IMR-90 (cell line): Measurements from ENCODE around the gene PIGC. TPM values are rescaled to one million over a fixed set of nuclear protein-coding genes. Genes with fewer than 3 reads are reported as not detected.

Experiments used
- ATAC-seq: fragments of 200-7000 bp; cut with Tn5 transposase; 2 replicates; pipeline ENCODE4 v1.9.1; 2020; ENCODE audit warnings: low read depth, mild to moderate bottlenecking, moderate library complexity
- BruUV-seq: library from RNA; stranded (reverse); fragments of 400-500 nt; replicated peaks from 2 replicates; lab custom pipeline; 2021; lab: Mats Ljungman, UMichigan
- CTCF ChIA-PET: fragments of 300-600 bp; formaldehyde crosslinking; extraction: SDS; loops from one replicate; lab custom pipeline; 2021; ENCODE audit warnings: antibody characterized with exemption; lab: Yijun Ruan, JAX
- POLR2A ChIA-PET: fragments of 300-600 bp; sonication (Branson Sonifier 250); formaldehyde crosslinking; loops from one replicate; lab custom pipeline; 2022; ENCODE audit warnings: antibody characterized with exemption; ENCODE audit not compliant: unreplicated experiment; lab: Charles Lee
- DNase-seq: peaks from one replicate; pipeline ENCODE4 v3.0.0; 2013
- H2AFZ ChIP-seq: replicated peaks from 2 replicates; pipeline ENCODE3; 2013; ENCODE audit warnings: low read length, mild to moderate bottlenecking; ENCODE audit not compliant: poor library complexity
- H2AK5ac ChIP-seq: 2 replicates; pipeline ENCODE4 v1.6.1; 2013; ENCODE audit warnings: low read depth, low read length, inconsistent platforms
- H2AK9ac ChIP-seq: replicated peaks from 2 replicates; pipeline ENCODE3; 2013; ENCODE audit warnings: mild to moderate bottlenecking, low read depth, low read length, moderate library complexity; ENCODE audit not compliant: poor library complexity
- H2BK120ac ChIP-seq: 2 replicates; pipeline ENCODE4 v1.6.1; 2013; ENCODE audit warnings: low read depth, low read length, inconsistent platforms
- H2BK15ac ChIP-seq: 3 replicates; pipeline ENCODE4 v1.6.1; 2013; ENCODE audit warnings: low read depth, low read length, inconsistent platforms
- H2BK20ac ChIP-seq: 2 replicates; pipeline ENCODE4 v1.6.1; 2013; ENCODE audit warnings: low read depth, mild to moderate bottlenecking, inconsistent platforms, low read length, moderate library complexity
- H2BK5ac ChIP-seq: 2 replicates; pipeline ENCODE4 v1.6.1; 2013; ENCODE audit warnings: mild to moderate bottlenecking, low read depth, low read length, inconsistent platforms; ENCODE audit not compliant: poor library complexity, severe bottlenecking
- H3K14ac ChIP-seq: replicated peaks from 2 replicates; pipeline ENCODE4 v1.6.1; 2013; ENCODE audit warnings: low read depth, low read length, inconsistent platforms
- H3K18ac ChIP-seq: 2 replicates; pipeline ENCODE4 v1.6.1; 2013; ENCODE audit warnings: low read depth, low read length, control low read depth
- H3K23ac ChIP-seq: 2 replicates; pipeline ENCODE4 v1.6.1; 2013; ENCODE audit warnings: low read depth, low read length, inconsistent platforms
- H3K27ac ChIP-seq: 2 replicates; pipeline ENCODE4 v1.5.1; 2013; ENCODE audit warnings: mild to moderate bottlenecking, control low read depth, low read length; ENCODE audit not compliant: insufficient read depth
- H3K27me3 ChIP-seq: 2 replicates; pipeline ENCODE4 v1.6.1; 2013; ENCODE audit warnings: low read length; ENCODE audit not compliant: control insufficient read depth, insufficient read depth
- H3K36me3 ChIP-seq: 2 replicates; pipeline ENCODE4 v1.6.1; 2013; ENCODE audit warnings: low read length, mixed read lengths; ENCODE audit not compliant: control insufficient read depth, insufficient read depth
- H3K4ac ChIP-seq: 2 replicates; pipeline ENCODE4 v1.6.1; 2013; ENCODE audit warnings: low read depth, low read length, inconsistent platforms
- H3K4me1 ChIP-seq: 2 replicates; pipeline ENCODE4 v1.6.1; 2013; ENCODE audit warnings: low read length, mixed read lengths; ENCODE audit not compliant: control insufficient read depth, insufficient read depth
- H3K4me2 ChIP-seq: 2 replicates; pipeline ENCODE4 v1.6.1; 2013; ENCODE audit warnings: low read depth, mild to moderate bottlenecking, control low read depth, low read length, moderate library complexity
- H3K4me3 ChIP-seq: 2 replicates; pipeline ENCODE4 v1.5.1; 2013; ENCODE audit warnings: low read depth, mild to moderate bottlenecking, control low read depth, low read length, moderate library complexity; ENCODE audit not compliant: insufficient read depth
- H3K56ac ChIP-seq: 2 replicates; pipeline ENCODE4 v1.6.1; 2013; ENCODE audit warnings: low read length, inconsistent platforms; ENCODE audit not compliant: insufficient read depth; ENCODE audit errors: extremely low read depth
- H3K79me1 ChIP-seq, 2 experiments: 2 replicates each; pipeline ENCODE4 v1.6.1; 2013; ENCODE audit warnings: low read length in 2 of 2, inconsistent platforms in 1 of 2, low read depth in 1 of 2
- H3K9ac ChIP-seq: 2 replicates; pipeline ENCODE4 v1.6.1; 2013; ENCODE audit warnings: low read depth, low read length, control low read depth
- H3K9me1 ChIP-seq: 2 replicates; pipeline ENCODE4 v1.6.1; 2013; ENCODE audit warnings: low read length, inconsistent platforms; ENCODE audit not compliant: insufficient read depth
- H3K9me3 ChIP-seq: 2 replicates; pipeline ENCODE4 v1.6.1; 2013; ENCODE audit warnings: low read length; ENCODE audit not compliant: control insufficient read depth, insufficient read depth
- H4K20me1 ChIP-seq: 2 replicates; pipeline ENCODE4 v1.6.1; 2013; ENCODE audit warnings: low read length, inconsistent platforms; ENCODE audit not compliant: insufficient read depth
- H4K5ac ChIP-seq: 2 replicates; pipeline ENCODE4 v1.6.1; 2013; ENCODE audit warnings: mild to moderate bottlenecking, low read depth, low read length, control low read depth
- H4K8ac ChIP-seq, 2 experiments: 2 replicates each; pipeline ENCODE4 v1.6.1; 2013; ENCODE audit warnings: low read depth in 2 of 2, low read length in 2 of 2, control low read depth in 1 of 2, inconsistent platforms in 1 of 2
- H4K91ac ChIP-seq: 2 replicates; pipeline ENCODE4 v1.6.1; 2013; ENCODE audit warnings: low read depth, low read length, inconsistent platforms; ENCODE audit not compliant: insufficient read depth
- BHLHE40 ChIP-seq: fragments of 150-350 bp; IDR thresholded peaks from 2 replicates; pipeline ENCODE4 v1.6.1; 2016; ENCODE audit warnings: mild to moderate bottlenecking, low read depth, low read length
- NFE2L2 ChIP-seq: fragments of 150-350 bp; IDR thresholded peaks from 2 replicates; pipeline ENCODE4 v1.6.1; 2016; ENCODE audit warnings: low read depth, mild to moderate bottlenecking, low read length
- RAD21 ChIP-seq: IDR thresholded peaks from 2 replicates; pipeline ENCODE4 v1.6.1; 2012; ENCODE audit warnings: low read length, improper control_type of control experiment
- RCOR1 ChIP-seq: IDR thresholded peaks from 2 replicates; pipeline ENCODE4 v1.6.1; 2012; ENCODE audit warnings: mild to moderate bottlenecking, low read length, improper control_type of control experiment; ENCODE audit not compliant: insufficient replicate concordance
- SMC3 ChIP-seq: fragments of 150-350 bp; IDR thresholded peaks from 2 replicates; pipeline ENCODE4 v1.6.1; 2016; ENCODE audit warnings: low read depth, mild to moderate bottlenecking, antibody characterized with exemption, low read length, moderate library complexity
- WGBS, 2 experiments: methylation state at CpG; one replicate each; pipeline versions ENCODE4 v1.1.5 to v1.1.7; 2013; ENCODE audit warnings: missing lambda C conversion rate in 2 of 2; ENCODE audit not compliant: insufficient read length in 1 of 2; ENCODE audit errors: extremely low coverage in 2 of 2; 5-methylcytosine and 5-hydroxymethylcytosine counted together
- dilution Hi-C: fragments of 300-500 bp; cut with HindIII; formaldehyde crosslinking; loops from one replicate; pipeline ENCODE4 v1.14.3; 2018; ENCODE audit warnings: low sequenced_read_pairs; ENCODE audit not compliant: unreplicated experiment
- in situ Hi-C: fragments of 300-500 bp; cut with MboI; formaldehyde crosslinking; loops from 3 replicates; pipeline ENCODE4 v1.14.3; 2019; ENCODE audit warnings: low sequenced_read_pairs, inconsistent platforms, mixed read lengths
- intact Hi-C: fragments of 100-400 bp; cut with micrococcal nuclease; formaldehyde crosslinking; loops from 2 replicates; pipeline ENCODE4 v1.10.0; 2022
- polyA plus RNA-seq, 3 experiments: library from polyadenylated mRNA; depleted of rRNA; stranded (reverse); fragments of >200 nt; gene quantifications; 2 replicates each; pipeline ENCODE4 v1.2.3, GENCODE V29; 2012; ENCODE audit warnings: low replicate concordance in 1 of 3
- total RNA-seq: library from RNA; depleted of rRNA; stranded (reverse); fragments of >200 nt; gene quantifications from 2 replicates; pipeline ENCODE4 v1.2.3, GENCODE V29; 2012

Gene PIGC
- total and polyA plus RNA-seq, 2 of the 4 experiments (the other 2 are of a cell fraction): 14.9 to 15.8 TPM

DNA sequence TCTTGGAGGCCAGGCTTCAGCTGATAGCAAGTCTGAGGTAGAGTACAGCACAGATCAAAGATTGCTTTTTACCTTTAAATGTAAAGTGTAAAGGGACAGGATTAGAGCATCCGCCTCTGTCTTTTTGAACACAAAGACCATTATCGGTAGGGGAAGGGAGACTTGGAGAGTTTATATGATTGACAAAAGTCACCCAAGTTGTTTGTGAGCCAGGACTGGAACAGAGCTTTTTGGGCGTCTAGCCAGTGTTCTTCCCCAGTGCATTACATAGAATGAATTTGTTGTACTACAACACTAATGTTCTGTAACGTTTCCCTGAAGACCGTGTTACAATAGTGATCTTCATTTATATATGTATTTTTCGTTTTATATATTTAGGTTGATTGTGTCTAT is 9.3 kb upstream of the PIGC start:
- H4K8ac ChIP-seq: no peak overlapping the region
- H3K79me1 ChIP-seq: no peaks in the 10 kb centered on the region
- no peak overlapping the region for H3K4ac ChIP-seq
- no peak overlapping the region for H3K27ac ChIP-seq
- no peak overlapping the region for H3K4me3 ChIP-seq
- H2AFZ ChIP-seq: no peak overlapping the region
- WGBS, 2 experiments: no CpG with 5 or more reads among the region's 6 CpGs
- H2AK9ac ChIP-seq: no peak overlapping the region
- H2BK15ac ChIP-seq: no peak overlapping the region
- DNase-seq (no peak), ATAC-seq (no peak)
- no peak overlapping the region for H3K56ac ChIP-seq
- dilution Hi-C loops (no loop called here), intact Hi-C loops (no loop called here), in situ Hi-C loops (loop anchor here (5.0 kb wide), 1 partner anchor 264 kb away; no protein-coding TSS in a partner anchor)
- no peak overlapping the region for H2BK5ac ChIP-seq
- H4K5ac ChIP-seq: no peak overlapping the region
- H3K27me3 ChIP-seq: peaks cover 23% of the 10 kb centered on the region
- H3K9ac ChIP-seq: no peak overlapping the region
- CTCF ChIA-PET: no interaction called here
- H4K91ac ChIP-seq: no peak overlapping the region
- no peak overlapping the region for H3K18ac ChIP-seq
- no peaks in the 10 kb centered on the region for H3K36me3 ChIP-seq
- TF ChIP-seq RAD21: no peak
- TF ChIP-seq BHLHE40: no peak
- no peak for TF ChIP-seq NFE2L2
- TF ChIP-seq SMC3: no peak
- no peak for TF ChIP-seq RCOR1
- H3K23ac ChIP-seq: no peak overlapping the region
- H3K4me1 ChIP-seq: peaks cover 10% of the 10 kb centered on the region
- H3K4me2 ChIP-seq: no peak overlapping the region
- H3K14ac ChIP-seq: no peak overlapping the region
- no peaks in the 10 kb centered on the region for H3K9me3 ChIP-seq
- H2BK120ac ChIP-seq: no peak overlapping the region
- H4K20me1 ChIP-seq: no peaks in the 10 kb centered on the region
- no peak overlapping the region for H2BK20ac ChIP-seq
- H3K9me1 ChIP-seq: peaks cover 7% of the 10 kb centered on the region; the same call in 1 of the 2 replicates
- POLR2A ChIA-PET: no interaction called here
- H2AK5ac ChIP-seq: no peak overlapping the region
- BruUV-seq: no TSS peak
